Peyer's patch (tissue), 4 donors: Measurements from ENCODE around the gene RAD51B. TPM values are rescaled to one million over a fixed set of nuclear protein-coding genes. Genes with fewer than 3 reads are reported as not detected.

Experiments
- DNase-seq, 3 donors: peaks; one replicate each; pipeline ENCODE4 v3.0.0-alpha.2; 2017 to 2019
- H3K27ac ChIP-seq, 4 donors: fragments of 200-600 bp; sonication (generic); one replicate each; pipeline ENCODE4 v1.5.1; 2016 to 2019
- H3K27me3 ChIP-seq, 2 donors: fragments of 200-600 bp; sonication (generic); one replicate each; pipeline ENCODE4 v1.5.1; 2019
- H3K36me3 ChIP-seq, 3 donors: fragments of 200-600 bp; sonication (generic); one replicate each; pipeline ENCODE4 v1.5.1; 2016 to 2019
- H3K4me1 ChIP-seq, 4 donors: fragments of 200-600 bp; sonication (generic); one replicate each; pipeline ENCODE4 v1.5.1; 2016 to 2019
- H3K4me3 ChIP-seq, 4 donors: fragments of 200-600 bp; sonication (generic); 1 replicate in 3 of 4; 2 replicates in 1 of 4; pipeline ENCODE4 v1.5.1; 2016 to 2019; ENCODE audit warnings: mild to moderate bottlenecking in 1 of 4
- H3K9me3 ChIP-seq, 4 donors: fragments of 200-600 bp; sonication (generic); one replicate each; pipeline ENCODE4 v1.5.1; 2016 to 2019; ENCODE audit warnings: mild to moderate bottlenecking in 1 of 4
- POLR2A ChIP-seq, 2 donors: fragments of 450-650 bp; IDR thresholded peaks; one replicate each; pipeline ENCODE4 v1.5.1; 2017; ENCODE audit warnings: antibody characterized with exemption in 2 of 2, mild to moderate bottlenecking in 2 of 2, moderate library complexity in 2 of 2
- total RNA-seq, 4 donors: library from RNA; depleted of rRNA; stranded (reverse); fragments of >200 nt; gene quantifications; one replicate each; pipeline ENCODE4 v1.1.0, GENCODE V29; 2016
- TF ChIP-seq, protein P1 (sequence below), 6 experiments: fragments of 450-650 bp in 4 of 6; fragments of 200-600 bp in 2 of 6; sonication (generic) in 1 of 6; IDR thresholded peaks; one replicate each; pipeline ENCODE4 v1.5.1; 2017 to 2019; ENCODE audit warnings: antibody characterized with exemption in 6 of 6, mild to moderate bottlenecking in 3 of 6, moderate library complexity in 1 of 6

The RAD51B gene
- total RNA-seq, 4 donors from 2014 or later = 12.6 to 103 (median 33.1) TPM

DNA sequence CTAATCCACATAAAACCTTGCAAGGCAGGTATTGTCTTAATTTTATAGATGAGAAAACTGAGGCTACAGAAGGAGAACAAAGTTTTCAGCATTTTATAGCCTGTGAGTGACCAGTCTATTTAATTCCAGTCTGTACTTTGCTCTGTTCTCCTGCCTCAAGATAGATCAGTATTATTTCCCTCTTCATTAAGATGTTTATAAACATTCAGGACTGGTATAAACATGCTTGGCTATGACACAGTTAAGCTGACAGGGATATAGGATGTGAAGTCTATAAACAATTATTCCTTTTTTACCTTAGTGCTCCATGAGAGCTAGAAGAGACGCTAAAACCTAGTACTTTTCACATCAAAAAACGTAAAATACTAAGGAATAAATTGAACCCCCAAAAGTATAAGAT, 287.3 kb downstream of the RAD51B start:
- peaks cover 0 to 14% (median 3%) of the 10 kb centered on the region in 4 donors for H3K4me1 ChIP-seq
- no peaks in the 10 kb centered on the region for H3K27me3 ChIP-seq
- no peak overlapping the region for H3K27ac ChIP-seq
- peaks cover 0 to 5% (median 2%) of the 10 kb centered on the region in 4 donors for H3K9me3 ChIP-seq
- no peak for DNase-seq
- H3K4me3 ChIP-seq = no peak overlapping the region
- H3K36me3 ChIP-seq = no peaks in the 10 kb centered on the region
- no peak for TF ChIP-seq POLR2A (IDR thresholded peaks at IDR 0.05)
- TF ChIP-seq, protein P1, sequence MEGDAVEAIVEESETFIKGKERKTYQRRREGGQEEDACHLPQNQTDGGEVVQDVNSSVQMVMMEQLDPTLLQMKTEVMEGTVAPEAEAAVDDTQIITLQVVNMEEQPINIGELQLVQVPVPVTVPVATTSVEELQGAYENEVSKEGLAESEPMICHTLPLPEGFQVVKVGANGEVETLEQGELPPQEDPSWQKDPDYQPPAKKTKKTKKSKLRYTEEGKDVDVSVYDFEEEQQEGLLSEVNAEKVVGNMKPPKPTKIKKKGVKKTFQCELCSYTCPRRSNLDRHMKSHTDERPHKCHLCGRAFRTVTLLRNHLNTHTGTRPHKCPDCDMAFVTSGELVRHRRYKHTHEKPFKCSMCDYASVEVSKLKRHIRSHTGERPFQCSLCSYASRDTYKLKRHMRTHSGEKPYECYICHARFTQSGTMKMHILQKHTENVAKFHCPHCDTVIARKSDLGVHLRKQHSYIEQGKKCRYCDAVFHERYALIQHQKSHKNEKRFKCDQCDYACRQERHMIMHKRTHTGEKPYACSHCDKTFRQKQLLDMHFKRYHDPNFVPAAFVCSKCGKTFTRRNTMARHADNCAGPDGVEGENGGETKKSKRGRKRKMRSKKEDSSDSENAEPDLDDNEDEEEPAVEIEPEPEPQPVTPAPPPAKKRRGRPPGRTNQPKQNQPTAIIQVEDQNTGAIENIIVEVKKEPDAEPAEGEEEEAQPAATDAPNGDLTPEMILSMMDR (IDR thresholded peaks at IDR 0.05) = no peak

DNA sequence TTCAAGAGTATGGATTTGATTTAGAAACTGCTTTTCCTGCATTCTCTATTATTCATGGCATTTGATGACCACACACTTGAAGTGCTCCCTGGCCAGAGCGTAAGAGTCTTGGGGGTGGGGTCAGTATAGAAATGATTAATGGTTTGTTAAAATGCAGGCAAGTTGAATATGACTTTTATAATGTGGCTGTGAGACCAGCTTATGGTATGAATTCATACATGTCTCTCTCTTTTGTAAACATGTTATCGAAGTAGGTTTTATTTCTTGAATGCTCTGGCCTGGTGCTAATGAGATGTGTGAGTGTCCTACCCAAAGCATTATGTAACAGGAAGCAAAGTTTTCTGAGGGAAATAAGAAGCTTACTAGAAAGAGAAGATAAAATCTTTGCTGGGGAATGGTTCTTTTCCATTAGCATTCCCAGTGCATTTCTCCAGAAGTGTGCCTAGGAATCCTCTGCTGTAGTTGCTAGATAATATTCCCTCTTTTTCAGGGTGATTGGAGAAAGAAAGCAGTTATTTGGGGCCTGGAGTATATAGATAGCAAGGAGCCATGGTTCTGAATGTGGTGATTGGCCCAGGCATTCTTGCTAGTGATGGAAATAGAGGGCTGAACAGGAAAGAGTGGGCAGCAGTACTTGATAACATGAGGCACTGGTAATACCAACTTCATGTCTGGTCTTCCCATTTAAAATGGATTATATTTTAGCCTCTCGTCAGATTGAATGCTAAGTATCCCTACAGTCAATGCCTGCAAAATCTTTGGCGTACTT, 289.7 kb downstream of the RAD51B start:
- Histone ChIP-seq H3K27me3 (no peaks in the 10 kb centered on the region), H3K4me1 (peaks cover 0 to 19% (median 4%) of the 10 kb centered on the region in 4 donors), H3K27ac (no peak overlapping the region), H3K36me3 (no peaks in the 10 kb centered on the region), H3K9me3 (no peaks in the 10 kb centered on the region), H3K4me3 (no peak overlapping the region)
- no peak for TF ChIP-seq POLR2A (IDR thresholded peaks at IDR 0.05)
- TF ChIP-seq, protein P1 (IDR thresholded peaks at IDR 0.05) = no peak
- no peak for DNase-seq

DNA sequence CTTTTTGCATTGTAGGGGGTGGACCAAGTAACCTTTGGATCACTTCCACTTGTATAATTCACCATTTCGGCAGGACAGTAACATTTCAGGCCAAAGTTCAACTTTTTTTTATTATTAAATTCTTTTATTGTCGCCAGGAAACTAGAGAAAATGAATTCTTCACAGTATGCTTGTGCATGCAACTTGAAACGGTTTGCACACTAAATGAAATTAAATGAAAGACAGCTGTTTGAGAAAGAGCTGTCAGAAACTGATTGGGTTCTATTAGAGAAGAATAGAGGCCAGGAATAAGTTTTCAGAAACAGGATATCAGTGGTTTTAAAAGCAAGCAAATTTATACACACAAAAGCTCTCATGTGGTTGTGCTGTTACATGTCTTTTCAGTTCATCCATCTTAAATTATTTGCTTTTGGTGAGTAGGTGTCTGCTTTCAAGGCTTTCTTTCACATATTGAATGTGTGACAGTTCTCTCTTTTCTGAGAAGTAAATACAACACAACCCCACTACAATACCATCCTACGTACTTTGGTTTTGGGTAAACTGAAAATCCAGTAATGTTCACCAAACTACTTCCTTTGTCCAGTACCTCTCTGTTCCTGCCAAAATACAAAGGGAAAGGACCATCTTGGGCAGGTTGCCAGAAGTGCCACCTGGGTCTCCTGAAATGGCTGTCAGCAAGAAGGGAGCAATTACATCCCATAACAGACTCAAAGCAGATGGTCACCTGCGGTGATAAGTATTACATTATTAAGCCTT, 291.7 kb downstream of the RAD51B start:
- no peak for TF ChIP-seq POLR2A (IDR thresholded peaks at IDR 0.05)
- TF ChIP-seq, protein P1 (IDR thresholded peaks at IDR 0.05) = no peak
- Histone ChIP-seq H3K36me3 (no peaks in the 10 kb centered on the region), H3K27me3 (no peaks in the 10 kb centered on the region), H3K27ac (no peak overlapping the region), H3K4me3 (no peak overlapping the region), H3K9me3 (no peaks in the 10 kb centered on the region), H3K4me1 (peaks cover 0 to 19% (median 4%) of the 10 kb centered on the region in 4 donors)
- DNase-seq = no peak

DNA sequence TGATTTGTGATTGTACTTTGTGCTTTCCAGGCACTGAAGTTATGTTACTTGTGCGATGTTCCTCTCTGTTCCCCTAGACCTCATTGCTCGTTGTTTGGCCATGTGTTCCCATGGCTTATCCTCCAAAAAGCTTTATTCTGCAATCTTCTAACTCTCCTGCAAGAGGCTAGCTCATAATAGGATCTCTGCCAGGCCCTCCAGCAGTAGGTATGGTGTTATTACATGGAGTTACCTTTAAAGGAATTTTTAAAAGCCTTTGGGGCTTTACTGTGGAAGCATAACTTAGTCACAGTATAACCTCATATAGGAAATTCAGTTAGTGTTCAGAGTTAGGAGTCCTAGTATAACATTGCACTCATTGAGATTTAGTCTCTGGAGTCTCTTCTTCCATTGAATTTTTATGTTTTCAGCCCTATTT, 292.3 kb downstream of the RAD51B start:
- Histone ChIP-seq H3K36me3 (no peaks in the 10 kb centered on the region), H3K4me3 (no peak overlapping the region), H3K4me1 (peaks cover 0 to 19% (median 4%) of the 10 kb centered on the region in 4 donors), H3K9me3 (no peaks in the 10 kb centered on the region), H3K27me3 (no peaks in the 10 kb centered on the region), H3K27ac (no peak overlapping the region)
- DNase-seq = no peak
- TF ChIP-seq, protein P1 (IDR thresholded peaks at IDR 0.05) = no peak
- TF ChIP-seq POLR2A (IDR thresholded peaks at IDR 0.05) = no peak

DNA sequence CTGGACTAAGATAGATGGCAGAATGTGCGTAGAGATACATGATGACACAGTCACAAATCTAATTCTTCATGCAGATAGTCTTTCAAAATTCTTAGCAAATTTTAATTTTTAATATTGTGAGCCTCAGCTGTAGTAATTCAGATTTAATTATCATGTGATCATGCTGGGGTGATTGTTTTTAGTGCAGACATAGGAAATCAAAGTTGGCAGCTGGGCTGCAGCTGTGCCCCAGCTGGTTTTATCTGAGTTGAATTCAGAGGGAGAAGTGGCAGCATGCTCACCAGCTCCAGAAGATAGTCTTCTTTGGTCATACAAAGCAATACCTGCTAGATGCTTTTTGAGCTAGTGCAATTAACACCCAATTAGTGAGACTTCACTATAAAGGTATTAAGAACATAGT, 292.9 kb downstream of the RAD51B start:
- H3K9me3 ChIP-seq = no peaks in the 10 kb centered on the region
- peaks cover 0 to 19% (median 4%) of the 10 kb centered on the region in 4 donors for H3K4me1 ChIP-seq
- H3K27me3 ChIP-seq = no peaks in the 10 kb centered on the region
- TF ChIP-seq POLR2A (IDR thresholded peaks at IDR 0.05) = no peak
- TF ChIP-seq, protein P1 (IDR thresholded peaks at IDR 0.05) = no peak
- H3K27ac ChIP-seq = no peak overlapping the region
- no peak for DNase-seq
- H3K36me3 ChIP-seq = no peaks in the 10 kb centered on the region
- no peak overlapping the region for H3K4me3 ChIP-seq
